PC-9 (cell line): ENCODE measurements around the gene TEPSIN. TPM values are rescaled to one million over a fixed set of nuclear protein-coding genes. Genes with fewer than 3 reads are reported as not detected.

Experiments used
- BruUV-seq: library from RNA; stranded (reverse); fragments of 400-500 nt; replicated peaks from 2 replicates; lab custom pipeline; 2021; lab: Mats Ljungman, UMichigan
- CTCF ChIA-PET: fragments of 300-600 bp; sonication (Branson Sonifier 250); formaldehyde crosslinking; loops from one replicate; lab custom pipeline; 2022; ENCODE audit warnings: antibody characterized with exemption; lab: Charles Lee
- POLR2A ChIA-PET: fragments of 300-600 bp; sonication (Branson Sonifier 250); formaldehyde crosslinking; loops from one replicate; lab custom pipeline; 2022; ENCODE audit warnings: antibody characterized with exemption; ENCODE audit not compliant: unreplicated experiment; lab: Charles Lee
- DNase-seq, 2 experiments: peaks; one replicate each; pipeline versions ENCODE4 v3.0.0 to v3.0.0-alpha.2; 2015 to 2022; ENCODE audit warnings: mixed read lengths in 1 of 2
- H2AFZ ChIP-seq: fragments of 200-600 bp; sonication (generic); 2 replicates; pipeline ENCODE4 v1.8.1; 2017; ENCODE audit warnings: antibody characterized with exemption
- H3F3A ChIP-seq: fragments of 200-600 bp; sonication (generic); 2 replicates; pipeline ENCODE4 v1.8.1; 2017; ENCODE audit warnings: antibody characterized with exemption, mild to moderate bottlenecking, low read depth; ENCODE audit not compliant: insufficient read depth
- H3K27ac ChIP-seq: fragments of 200-600 bp; sonication (generic); 2 replicates; pipeline ENCODE4 v1.6.1; 2016; ENCODE audit warnings: mixed run types
- H3K27me3 ChIP-seq: fragments of 200-600 bp; sonication (generic); 2 replicates; pipeline ENCODE4 v1.6.1; 2016; ENCODE audit warnings: low read depth, mixed run types; ENCODE audit not compliant: insufficient read depth
- H3K36me3 ChIP-seq: fragments of 200-600 bp; sonication (generic); 2 replicates; pipeline ENCODE4 v1.6.1; 2016; ENCODE audit warnings: low read depth, mixed run types
- H3K4me1 ChIP-seq: fragments of 200-600 bp; sonication (generic); replicated peaks from 2 replicates; pipeline ENCODE4 v1.6.1; 2016; ENCODE audit warnings: mixed run types; ENCODE audit not compliant: insufficient read depth
- H3K4me2 ChIP-seq: fragments of 200-600 bp; sonication (generic); 2 replicates; pipeline ENCODE4 v1.6.1; 2017; ENCODE audit warnings: mixed run types
- H3K4me3 ChIP-seq: fragments of 200-600 bp; sonication (generic); 2 replicates; pipeline ENCODE4 v1.6.1; 2016; ENCODE audit warnings: mixed run types
- H3K79me2 ChIP-seq: fragments of 200-600 bp; sonication (generic); 2 replicates; pipeline ENCODE4 v1.6.1; 2017; ENCODE audit warnings: low read depth, mixed run types
- H3K9me2 ChIP-seq: fragments of 200-600 bp; sonication (generic); 2 replicates; pipeline ENCODE4 v1.8.1; 2017; ENCODE audit warnings: mild to moderate bottlenecking; ENCODE audit not compliant: insufficient read depth
- H3K9me3 ChIP-seq: fragments of 200-600 bp; sonication (generic); 2 replicates; pipeline ENCODE4 v1.8.1; 2016; ENCODE audit warnings: low read depth; ENCODE audit not compliant: insufficient read depth
- H4K20me1 ChIP-seq: fragments of 200-600 bp; sonication (generic); 2 replicates; pipeline ENCODE4 v1.8.1; 2017; ENCODE audit not compliant: insufficient read depth
- EZH2 ChIP-seq: fragments of 200-600 bp; sonication (generic); IDR thresholded peaks from 2 replicates; pipeline ENCODE4 v1.8.0; 2017; ENCODE audit warnings: antibody characterized with exemption, low read depth
- intact Hi-C: fragments of 100-400 bp; cut with micrococcal nuclease; formaldehyde crosslinking; loops from one replicate; pipeline ENCODE4 v1.10.0; 2022; ENCODE audit not compliant: unreplicated experiment
- total RNA-seq: library from RNA; stranded (reverse); gene quantifications from 2 replicates; pipeline ENCODE4 v1.2.3, GENCODE V29; 2021
- TF ChIP-seq, protein P1 (sequence below): fragments of 200-600 bp; sonication (generic); conservative IDR thresholded peaks from 2 replicates; pipeline ENCODE4 v1.6.1; 2017; ENCODE audit warnings: mixed run types, antibody characterized with exemption, mild to moderate bottlenecking, moderate library complexity

The TEPSIN gene
- total RNA-seq, 1 experiment from 2014 or later = 35.0 TPM

DNA sequence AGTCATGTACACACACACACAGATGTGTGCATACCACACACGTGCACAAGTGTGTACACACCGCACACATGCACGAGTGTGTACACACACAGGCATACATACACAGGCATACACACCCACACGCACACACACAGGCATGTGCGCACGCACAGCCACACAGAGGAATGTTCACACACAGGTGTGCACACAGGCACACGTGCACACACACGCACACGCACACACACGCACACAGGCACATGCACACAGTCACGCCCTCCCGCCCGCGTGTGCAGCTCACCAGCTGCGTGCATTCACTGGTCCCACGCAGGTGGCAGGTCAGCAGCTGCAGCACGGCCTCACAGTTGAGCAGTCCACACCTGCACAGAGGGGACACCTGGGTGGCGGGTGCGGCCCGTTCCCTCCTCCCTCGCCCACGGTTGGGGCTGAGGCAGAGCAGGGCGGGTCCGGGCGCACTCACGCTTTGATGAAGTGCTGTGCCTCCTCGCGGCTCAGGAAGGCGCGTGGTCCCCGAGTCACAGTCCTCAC, 7.7 kb downstream of the TEPSIN start:
- POLR2A ChIA-PET = no interaction called here
- CTCF ChIA-PET = no interaction called here
- TF ChIP-seq, protein P1, sequence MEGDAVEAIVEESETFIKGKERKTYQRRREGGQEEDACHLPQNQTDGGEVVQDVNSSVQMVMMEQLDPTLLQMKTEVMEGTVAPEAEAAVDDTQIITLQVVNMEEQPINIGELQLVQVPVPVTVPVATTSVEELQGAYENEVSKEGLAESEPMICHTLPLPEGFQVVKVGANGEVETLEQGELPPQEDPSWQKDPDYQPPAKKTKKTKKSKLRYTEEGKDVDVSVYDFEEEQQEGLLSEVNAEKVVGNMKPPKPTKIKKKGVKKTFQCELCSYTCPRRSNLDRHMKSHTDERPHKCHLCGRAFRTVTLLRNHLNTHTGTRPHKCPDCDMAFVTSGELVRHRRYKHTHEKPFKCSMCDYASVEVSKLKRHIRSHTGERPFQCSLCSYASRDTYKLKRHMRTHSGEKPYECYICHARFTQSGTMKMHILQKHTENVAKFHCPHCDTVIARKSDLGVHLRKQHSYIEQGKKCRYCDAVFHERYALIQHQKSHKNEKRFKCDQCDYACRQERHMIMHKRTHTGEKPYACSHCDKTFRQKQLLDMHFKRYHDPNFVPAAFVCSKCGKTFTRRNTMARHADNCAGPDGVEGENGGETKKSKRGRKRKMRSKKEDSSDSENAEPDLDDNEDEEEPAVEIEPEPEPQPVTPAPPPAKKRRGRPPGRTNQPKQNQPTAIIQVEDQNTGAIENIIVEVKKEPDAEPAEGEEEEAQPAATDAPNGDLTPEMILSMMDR = no peak
- TF ChIP-seq EZH2 = no peak
- Histone ChIP-seq H2AFZ (no peak overlapping the region), H3K36me3 (no peaks in the 10 kb centered on the region), H3K79me2 (no peaks in the 10 kb centered on the region), H3K4me1 (no peaks in the 10 kb centered on the region), H3F3A (no peaks in the 10 kb centered on the region), H3K9me2 (no peaks in the 10 kb centered on the region), H3K27me3 (no peaks in the 10 kb centered on the region), H3K4me2 (no peak overlapping the region), H3K4me3 (no peak overlapping the region), H4K20me1 (no peaks in the 10 kb centered on the region), H3K9me3 (no peaks in the 10 kb centered on the region), H3K27ac (no peak overlapping the region)
- intact Hi-C loops = no loop called here
- BruUV-seq = no TSS peak
- DNase-seq = no peak

DNA sequence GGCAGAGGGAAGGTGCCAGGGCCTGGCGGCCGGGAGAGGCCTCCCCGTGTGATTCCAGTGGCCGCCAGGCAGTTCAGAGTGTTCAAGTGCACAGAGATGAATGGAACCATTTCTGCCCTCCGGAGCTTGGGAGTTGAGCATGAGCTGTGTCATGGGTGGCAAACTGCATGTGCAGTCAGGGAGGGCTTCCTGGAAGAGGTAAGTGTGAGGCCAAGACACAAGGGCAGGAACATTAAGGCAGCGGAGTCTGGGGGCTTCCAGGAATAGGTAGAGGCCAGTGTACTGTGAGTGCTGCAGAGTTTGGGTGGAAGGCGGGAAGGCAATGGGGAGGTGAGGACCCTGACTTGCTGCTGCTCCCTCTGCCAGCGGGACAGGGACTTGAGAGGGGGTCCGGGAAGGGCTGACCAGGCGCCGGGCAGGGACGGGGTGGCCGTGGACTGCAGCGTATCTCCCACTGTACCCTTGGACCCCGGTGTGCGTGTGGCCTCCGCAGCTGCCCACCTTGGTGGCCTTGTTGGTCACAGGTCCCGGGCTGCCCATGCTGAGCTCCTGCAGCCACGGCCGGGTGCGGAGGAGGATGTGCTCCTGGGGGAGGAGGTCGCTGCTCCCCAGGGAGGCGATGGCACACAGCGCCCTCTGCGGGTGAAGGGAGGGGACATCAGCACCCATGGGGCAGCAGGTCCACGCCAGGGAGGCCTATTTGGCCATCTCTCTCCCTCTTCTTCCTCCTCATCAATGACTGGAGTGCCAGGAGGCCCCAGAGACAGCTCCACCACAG, 8.6 kb downstream of the TEPSIN start:
- no peak for TF ChIP-seq EZH2
- TF ChIP-seq, protein P1 = peak; percentile 57
- no peaks in the 10 kb centered on the region for H3K9me2 ChIP-seq
- no peak overlapping the region for H3K27ac ChIP-seq
- no TSS peak for BruUV-seq
- H3K4me1 ChIP-seq = no peaks in the 10 kb centered on the region
- CTCF ChIA-PET = interaction anchor here (0.6 kb wide), 2 partner anchors 132 to 272 kb away, joined by 3 to 7 read pairs; no protein-coding TSS in a partner anchor
- no peak overlapping the region for H2AFZ ChIP-seq
- intact Hi-C loops = no loop called here
- no peaks in the 10 kb centered on the region for H3K9me3 ChIP-seq
- H4K20me1 ChIP-seq = no peaks in the 10 kb centered on the region
- H3K4me2 ChIP-seq = no peak overlapping the region
- peak in 1 of 2 experiments; percentile 46 for DNase-seq
- no peaks in the 10 kb centered on the region for H3K36me3 ChIP-seq
- H3K4me3 ChIP-seq = no peak overlapping the region
- H3K27me3 ChIP-seq = no peaks in the 10 kb centered on the region
- no peaks in the 10 kb centered on the region for H3K79me2 ChIP-seq
- H3F3A ChIP-seq = no peaks in the 10 kb centered on the region; the same call in 1 of the 2 replicates
- POLR2A ChIA-PET = no interaction called here

DNA sequence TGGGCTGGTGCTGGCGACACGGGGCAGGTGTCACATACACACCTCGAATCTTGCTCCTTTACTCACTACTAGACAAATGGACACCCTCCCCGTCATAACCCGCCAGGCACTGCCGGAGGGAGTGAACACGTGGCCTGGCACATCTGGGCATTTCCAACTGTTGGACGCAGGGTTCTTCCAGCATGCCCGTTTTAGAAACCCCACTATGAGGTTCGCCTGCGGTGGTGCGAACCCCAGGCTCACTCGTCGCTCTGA, 9.3 kb downstream of the TEPSIN start:
- no peak overlapping the region for H3K4me3 ChIP-seq
- no peaks in the 10 kb centered on the region for H3K27me3 ChIP-seq
- no peak overlapping the region for H2AFZ ChIP-seq
- H3K79me2 ChIP-seq = no peaks in the 10 kb centered on the region
- no peaks in the 10 kb centered on the region for H4K20me1 ChIP-seq
- intact Hi-C loops = no loop called here
- no peak overlapping the region for H3K27ac ChIP-seq
- ChIA-PET POLR2A (no interaction called here), CTCF (no interaction called here)
- BruUV-seq = no TSS peak
- H3K4me1 ChIP-seq = no peaks in the 10 kb centered on the region
- TF ChIP-seq EZH2 = no peak
- TF ChIP-seq, protein P1 = no peak
- H3K36me3 ChIP-seq = no peaks in the 10 kb centered on the region
- H3K4me2 ChIP-seq = no peak overlapping the region
- no peak for DNase-seq
- no peaks in the 10 kb centered on the region for H3K9me3 ChIP-seq
- no peaks in the 10 kb centered on the region for H3K9me2 ChIP-seq
- no peaks in the 10 kb centered on the region; the same call in 1 of the 2 replicates for H3F3A ChIP-seq
